IMR-90 (cell line): Measurements from ENCODE around the gene SH2D7. TPM values are rescaled to one million over a fixed set of nuclear protein-coding genes. Genes with fewer than 3 reads are reported as not detected.

Experiments
- ATAC-seq: fragments of 200-7000 bp; cut with Tn5 transposase; 2 replicates; pipeline ENCODE4 v1.9.1; 2020; ENCODE audit warnings: low read depth, mild to moderate bottlenecking, moderate library complexity
- BruUV-seq: library from RNA; stranded (reverse); fragments of 400-500 nt; replicated peaks from 2 replicates; lab custom pipeline; 2021; lab: Mats Ljungman, UMichigan
- CTCF ChIA-PET: fragments of 300-600 bp; formaldehyde crosslinking; extraction: SDS; loops from one replicate; lab custom pipeline; 2021; ENCODE audit warnings: antibody characterized with exemption; lab: Yijun Ruan, JAX
- POLR2A ChIA-PET: fragments of 300-600 bp; sonication (Branson Sonifier 250); formaldehyde crosslinking; loops from one replicate; lab custom pipeline; 2022; ENCODE audit warnings: antibody characterized with exemption; ENCODE audit not compliant: unreplicated experiment; lab: Charles Lee
- DNase-seq: peaks from one replicate; pipeline ENCODE4 v3.0.0; 2013
- H2AFZ ChIP-seq: replicated peaks from 2 replicates; pipeline ENCODE3; 2013; ENCODE audit warnings: low read length, mild to moderate bottlenecking; ENCODE audit not compliant: poor library complexity
- H2AK5ac ChIP-seq: 2 replicates; pipeline ENCODE4 v1.6.1; 2013; ENCODE audit warnings: low read depth, low read length, inconsistent platforms
- H2AK9ac ChIP-seq: replicated peaks from 2 replicates; pipeline ENCODE3; 2013; ENCODE audit warnings: mild to moderate bottlenecking, low read depth, low read length, moderate library complexity; ENCODE audit not compliant: poor library complexity
- H2BK120ac ChIP-seq: 2 replicates; pipeline ENCODE4 v1.6.1; 2013; ENCODE audit warnings: low read depth, low read length, inconsistent platforms
- H2BK15ac ChIP-seq: 3 replicates; pipeline ENCODE4 v1.6.1; 2013; ENCODE audit warnings: low read depth, low read length, inconsistent platforms
- H2BK20ac ChIP-seq: 2 replicates; pipeline ENCODE4 v1.6.1; 2013; ENCODE audit warnings: low read depth, mild to moderate bottlenecking, inconsistent platforms, low read length, moderate library complexity
- H2BK5ac ChIP-seq: 2 replicates; pipeline ENCODE4 v1.6.1; 2013; ENCODE audit warnings: mild to moderate bottlenecking, low read depth, low read length, inconsistent platforms; ENCODE audit not compliant: poor library complexity, severe bottlenecking
- H3K14ac ChIP-seq: replicated peaks from 2 replicates; pipeline ENCODE4 v1.6.1; 2013; ENCODE audit warnings: low read depth, low read length, inconsistent platforms
- H3K18ac ChIP-seq: 2 replicates; pipeline ENCODE4 v1.6.1; 2013; ENCODE audit warnings: low read depth, low read length, control low read depth
- H3K23ac ChIP-seq: 2 replicates; pipeline ENCODE4 v1.6.1; 2013; ENCODE audit warnings: low read depth, low read length, inconsistent platforms
- H3K27ac ChIP-seq: 2 replicates; pipeline ENCODE4 v1.5.1; 2013; ENCODE audit warnings: mild to moderate bottlenecking, control low read depth, low read length; ENCODE audit not compliant: insufficient read depth
- H3K27me3 ChIP-seq: 2 replicates; pipeline ENCODE4 v1.6.1; 2013; ENCODE audit warnings: low read length; ENCODE audit not compliant: control insufficient read depth, insufficient read depth
- H3K36me3 ChIP-seq: 2 replicates; pipeline ENCODE4 v1.6.1; 2013; ENCODE audit warnings: low read length, mixed read lengths; ENCODE audit not compliant: control insufficient read depth, insufficient read depth
- H3K4ac ChIP-seq: 2 replicates; pipeline ENCODE4 v1.6.1; 2013; ENCODE audit warnings: low read depth, low read length, inconsistent platforms
- H3K4me1 ChIP-seq: 2 replicates; pipeline ENCODE4 v1.6.1; 2013; ENCODE audit warnings: low read length, mixed read lengths; ENCODE audit not compliant: control insufficient read depth, insufficient read depth
- H3K4me2 ChIP-seq: 2 replicates; pipeline ENCODE4 v1.6.1; 2013; ENCODE audit warnings: low read depth, mild to moderate bottlenecking, control low read depth, low read length, moderate library complexity
- H3K4me3 ChIP-seq: 2 replicates; pipeline ENCODE4 v1.5.1; 2013; ENCODE audit warnings: low read depth, mild to moderate bottlenecking, control low read depth, low read length, moderate library complexity; ENCODE audit not compliant: insufficient read depth
- H3K56ac ChIP-seq: 2 replicates; pipeline ENCODE4 v1.6.1; 2013; ENCODE audit warnings: low read length, inconsistent platforms; ENCODE audit not compliant: insufficient read depth; ENCODE audit errors: extremely low read depth
- H3K79me1 ChIP-seq, 2 experiments: 2 replicates each; pipeline ENCODE4 v1.6.1; 2013; ENCODE audit warnings: low read length in 2 of 2, inconsistent platforms in 1 of 2, low read depth in 1 of 2
- H3K9ac ChIP-seq: 2 replicates; pipeline ENCODE4 v1.6.1; 2013; ENCODE audit warnings: low read depth, low read length, control low read depth
- H3K9me1 ChIP-seq: 2 replicates; pipeline ENCODE4 v1.6.1; 2013; ENCODE audit warnings: low read length, inconsistent platforms; ENCODE audit not compliant: insufficient read depth
- H3K9me3 ChIP-seq: 2 replicates; pipeline ENCODE4 v1.6.1; 2013; ENCODE audit warnings: low read length; ENCODE audit not compliant: control insufficient read depth, insufficient read depth
- H4K20me1 ChIP-seq: 2 replicates; pipeline ENCODE4 v1.6.1; 2013; ENCODE audit warnings: low read length, inconsistent platforms; ENCODE audit not compliant: insufficient read depth
- H4K5ac ChIP-seq: 2 replicates; pipeline ENCODE4 v1.6.1; 2013; ENCODE audit warnings: mild to moderate bottlenecking, low read depth, low read length, control low read depth
- H4K8ac ChIP-seq, 2 experiments: 2 replicates each; pipeline ENCODE4 v1.6.1; 2013; ENCODE audit warnings: low read depth in 2 of 2, low read length in 2 of 2, control low read depth in 1 of 2, inconsistent platforms in 1 of 2
- H4K91ac ChIP-seq: 2 replicates; pipeline ENCODE4 v1.6.1; 2013; ENCODE audit warnings: low read depth, low read length, inconsistent platforms; ENCODE audit not compliant: insufficient read depth
- FOS ChIP-seq: fragments of 150-350 bp; IDR thresholded peaks from 2 replicates; pipeline ENCODE4 v1.6.1; 2016; ENCODE audit warnings: low read depth, low read length
- MAFK ChIP-seq: IDR thresholded peaks from 2 replicates; pipeline ENCODE4 v1.6.1; 2012; ENCODE audit warnings: low read depth, low read length, improper control_type of control experiment
- MXI1 ChIP-seq: IDR thresholded peaks from 2 replicates; pipeline ENCODE4 v1.6.1; 2012; ENCODE audit warnings: low read depth, mild to moderate bottlenecking, low read length, moderate library complexity, borderline replicate concordance
- RFX5 ChIP-seq: IDR thresholded peaks from 2 replicates; pipeline ENCODE4 v1.8.0; 2012; ENCODE audit warnings: low read depth, mild to moderate bottlenecking, low read length, moderate library complexity
- WGBS, 2 experiments: methylation state at CpG; one replicate each; pipeline versions ENCODE4 v1.1.5 to v1.1.7; 2013; ENCODE audit warnings: missing lambda C conversion rate in 2 of 2; ENCODE audit not compliant: insufficient read length in 1 of 2; ENCODE audit errors: extremely low coverage in 2 of 2; 5-methylcytosine and 5-hydroxymethylcytosine counted together
- dilution Hi-C: fragments of 300-500 bp; cut with HindIII; formaldehyde crosslinking; loops from one replicate; pipeline ENCODE4 v1.14.3; 2018; ENCODE audit warnings: low sequenced_read_pairs; ENCODE audit not compliant: unreplicated experiment
- in situ Hi-C: fragments of 300-500 bp; cut with MboI; formaldehyde crosslinking; loops from 3 replicates; pipeline ENCODE4 v1.14.3; 2019; ENCODE audit warnings: low sequenced_read_pairs, inconsistent platforms, mixed read lengths
- intact Hi-C: fragments of 100-400 bp; cut with micrococcal nuclease; formaldehyde crosslinking; loops from 2 replicates; pipeline ENCODE4 v1.10.0; 2022
- polyA plus RNA-seq, 3 experiments: library from polyadenylated mRNA; depleted of rRNA; stranded (reverse); fragments of >200 nt; gene quantifications; 2 replicates each; pipeline ENCODE4 v1.2.3, GENCODE V29; 2012; ENCODE audit warnings: low replicate concordance in 1 of 3
- total RNA-seq: library from RNA; depleted of rRNA; stranded (reverse); fragments of >200 nt; gene quantifications from 2 replicates; pipeline ENCODE4 v1.2.3, GENCODE V29; 2012

The SH2D7 gene
- total and polyA plus RNA-seq, 2 of the 4 experiments (the other 2 are of a cell fraction) = not detected

- CTCF ChIA-PET = interaction anchor here (1.0 to 1.5 kb wide), 2 partner anchors 11 to 26 kb away, joined by 7 to 8 read pairs; partner anchors contain the start of gene SH2D7
- Histone ChIP-seq H4K5ac (peak overlapping the region; percentile 28; the same call in 1 of the 2 replicates), H3K9me1 (peaks cover 22% of the 10 kb centered on the region), H3K14ac (peak overlapping the region; percentile 38), H3K27me3 (no peaks in the 10 kb centered on the region), H3K4me1 (peaks cover 27% of the 10 kb centered on the region), H3K23ac (no peak overlapping the region), H3K27ac (peak overlapping the region; percentile 67; the same call in 1 of the 2 replicates), H3K18ac (peak overlapping the region; percentile 5; the same call in 1 of the 2 replicates), H3K56ac (no peak overlapping the region), H3K4ac (peak overlapping the region; percentile 63), H4K91ac (peak overlapping the region; percentile 61), H2BK120ac (peak overlapping the region; percentile 61), H3K36me3 (no peaks in the 10 kb centered on the region), H2BK5ac (peak overlapping the region; percentile 30), H3K9me3 (no peaks in the 10 kb centered on the region), H3K4me3 (no peak overlapping the region), H4K8ac (peak overlapping the region in 1 of 2 experiments; percentile 53; a peak in 2 of 4 replicates), H2AFZ (no peak overlapping the region), H2BK20ac (peak overlapping the region; percentile 53), H2AK5ac (peak overlapping the region; percentile 24; the same call in 1 of the 2 replicates), H2BK15ac (0 out of 3 replicates have a peak overlapping the region, but pooled peaks have one; percentile 67), H3K4me2 (peak overlapping the region; percentile 48; the same call in 1 of the 2 replicates), H4K20me1 (no peaks in the 10 kb centered on the region; the same call in 1 of the 2 replicates), H3K79me1 (no peaks in the 10 kb centered on the region), H2AK9ac (peak overlapping the region; percentile 45), H3K9ac (no peak overlapping the region)
- DNase-seq = peak; percentile 47
- in situ Hi-C loops = no loop called here
- WGBS, 2 experiments = 60% methylated on average over 2 of the region's 5 CpGs; no CpG with 5 or more reads in 1 of the 2 experiments
- dilution Hi-C loops = no loop called here
- POLR2A ChIA-PET = no interaction called here
- TF ChIP-seq MAFK (no peak), MXI1 (peak; percentile 41; the same call in 1 of the 2 replicates), FOS (peak; percentile 44; the same call in 1 of the 2 replicates), RFX5 (no peak)
- peak; percentile 47 for ATAC-seq
- no TSS peak for BruUV-seq
- intact Hi-C loops = no loop called here
These were observed 10.1 kb upstream of the SH2D7 start for GRCh38 chr15:78082106-78082742.
